ENCODE results near the gene MAPKBP1.

The MAPKBP1 gene

GRCh38 chr15:41847981-41848380 lies 73.7 kb downstream of the MAPKBP1 start:
- DNase-seq (ENCODE audit: extremely low read depth in 1 of 2, low read depth in 1 of 2): no peak

GRCh38 chr15:41848631-41849030 lies 74.3 kb downstream of the MAPKBP1 start:
- no peak for DNase-seq (ENCODE audit: extremely low read depth in 1 of 2, low read depth in 1 of 2)

GRCh38 chr15:41849204-41849603 lies 74.9 kb downstream of the MAPKBP1 start:
- DNase-seq (ENCODE audit: extremely low read depth in 1 of 2, low read depth in 1 of 2): no peak

GRCh38 chr15:41849861-41850260 lies 75.6 kb downstream of the MAPKBP1 start:
- DNase-seq (ENCODE audit: extremely low read depth in 1 of 2, low read depth in 1 of 2): no peak

- no peak for DNase-seq (ENCODE audit: extremely low read depth in 1 of 2, low read depth in 1 of 2)
Observed at GRCh38 chr15:41850482-41851166, 76.3 kb downstream of the MAPKBP1 start.

- no peak for DNase-seq (ENCODE audit: extremely low read depth in 1 of 2, low read depth in 1 of 2)
Observed at GRCh38 chr15:41851167-41851523, 76.9 kb downstream of the MAPKBP1 start.

GRCh38 chr15:41851755-41852370 lies 77.6 kb downstream of the MAPKBP1 start:
- no peak for DNase-seq (ENCODE audit: extremely low read depth in 1 of 2, low read depth in 1 of 2)

GRCh38 chr15:41852736-41853590 lies 78.7 kb downstream of the MAPKBP1 start:
- DNase-seq (ENCODE audit: extremely low read depth in 1 of 2, low read depth in 1 of 2): no peak

- no peak for DNase-seq (ENCODE audit: extremely low read depth in 1 of 2, low read depth in 1 of 2)
Observed at GRCh38 chr15:41853831-41854230, 79.5 kb downstream of the MAPKBP1 start.

- no peak for DNase-seq (ENCODE audit: extremely low read depth in 1 of 2, low read depth in 1 of 2)
Observed at GRCh38 chr15:41854443-41854842, 80.2 kb downstream of the MAPKBP1 start.

- no peak for DNase-seq (ENCODE audit: extremely low read depth in 1 of 2, low read depth in 1 of 2)
Observed at GRCh38 chr15:41855261-41855961, 81.1 kb downstream of the MAPKBP1 start.

- no peak for DNase-seq (ENCODE audit: extremely low read depth in 1 of 2, low read depth in 1 of 2)
Observed at GRCh38 chr15:41856262-41856661, 82.0 kb downstream of the MAPKBP1 start.

- DNase-seq (ENCODE audit: extremely low read depth in 1 of 2, low read depth in 1 of 2): no peak
Observed at GRCh38 chr15:41856716-41857115, 82.4 kb downstream of the MAPKBP1 start.

- no peak for DNase-seq (ENCODE audit: extremely low read depth in 1 of 2, low read depth in 1 of 2)
Observed at GRCh38 chr15:41857316-41857715, 83.0 kb downstream of the MAPKBP1 start.

GRCh38 chr15:41858756-41859155 lies 84.5 kb downstream of the MAPKBP1 start:
- DNase-seq (ENCODE audit: extremely low read depth in 1 of 2, low read depth in 1 of 2): no peak

GRCh38 chr15:41860049-41860828 lies 86.0 kb downstream of the MAPKBP1 start:
- no peak for DNase-seq (ENCODE audit: extremely low read depth in 1 of 2, low read depth in 1 of 2)

GRCh38 chr15:41861736-41862356 lies 87.6 kb downstream of the MAPKBP1 start:
- DNase-seq (ENCODE audit: extremely low read depth in 1 of 2, low read depth in 1 of 2): no peak

- no peak for DNase-seq (ENCODE audit: extremely low read depth in 1 of 2, low read depth in 1 of 2)
Observed at GRCh38 chr15:41862515-41863116, 88.3 kb downstream of the MAPKBP1 start.

GRCh38 chr15:41865490-41866055 lies 91.3 kb downstream of the MAPKBP1 start:
- no peak for DNase-seq (ENCODE audit: extremely low read depth in 1 of 2, low read depth in 1 of 2)
